Activated CD8-positive, alpha-beta memory T cell treated with anti-CD3 and anti-CD28 coated beads for 36 hours (primary cell): ENCODE measurements around the gene MCC. TPM values are rescaled to one million over a fixed set of nuclear protein-coding genes. Genes with fewer than 3 reads are reported as not detected.
"Not testable (repeated sequence)": the region's sequence is repeated elsewhere in the genome, so short reads cannot be mapped to it uniquely, and the experiment has no call there.

Experiments used
- CTCF ChIA-PET: fragments of 350-600 bp; sonication (Branson Sonifier 250); formaldehyde crosslinking; loops from one replicate; lab custom pipeline; 2021; ENCODE audit warnings: antibody characterized with exemption; lab: Charles Lee
- POLR2A ChIA-PET: fragments of 350-600 bp; sonication (Branson Sonifier 250); formaldehyde crosslinking; loops from one replicate; lab custom pipeline; 2021; ENCODE audit warnings: antibody characterized with exemption; lab: Charles Lee
- total RNA-seq, 2 experiments: library from RNA; stranded (reverse); gene quantifications; one replicate each; pipeline ENCODE4 v1.2.3, GENCODE V29; 2021

Gene MCC
- total RNA-seq, 2 experiments from 2014 or later: 4.8 to 4.9 TPM

DNA sequence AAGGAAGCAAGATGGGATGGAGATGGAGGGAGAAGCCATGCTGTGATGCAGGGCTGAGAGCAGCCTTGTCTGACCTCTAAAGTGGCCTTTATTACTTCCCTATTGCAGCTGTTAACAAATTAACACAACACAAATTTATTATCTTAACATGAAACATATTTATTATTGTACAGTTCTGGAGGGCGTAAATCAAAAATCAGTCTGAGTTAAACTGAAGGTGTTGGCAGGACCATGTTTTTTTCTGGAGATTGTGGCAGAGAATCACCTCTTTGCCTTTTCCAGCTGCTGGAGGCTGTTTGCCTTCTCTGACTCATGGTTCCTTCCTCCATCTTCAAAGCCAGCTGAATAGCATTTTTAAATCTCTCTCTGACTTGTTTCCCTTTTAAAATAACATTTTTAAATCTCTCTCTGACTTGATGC is 7.2 kb upstream of the MCC start:
- ChIA-PET POLR2A (no interaction called here), CTCF (no interaction called here)

DNA sequence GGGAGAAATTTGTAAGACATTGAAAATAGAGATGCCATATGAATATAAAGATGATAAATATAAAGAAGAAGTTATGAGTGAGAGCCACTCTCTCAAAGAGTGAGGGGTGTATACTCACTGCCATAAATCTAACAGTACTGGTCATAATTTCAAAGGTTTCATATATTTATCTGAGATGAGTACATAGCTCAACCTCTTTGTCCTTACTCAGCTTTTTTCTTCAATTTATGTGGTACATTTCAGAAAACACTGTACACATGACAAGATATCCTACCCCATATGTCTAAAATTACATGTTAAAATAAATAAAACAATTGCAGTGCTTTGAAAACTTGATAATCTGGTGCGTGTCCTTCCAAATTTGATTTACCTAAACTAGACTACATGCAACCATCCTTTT is 5.2 kb upstream of the MCC start:
- ChIA-PET POLR2A (no interaction called here), CTCF (no interaction called here)

DNA sequence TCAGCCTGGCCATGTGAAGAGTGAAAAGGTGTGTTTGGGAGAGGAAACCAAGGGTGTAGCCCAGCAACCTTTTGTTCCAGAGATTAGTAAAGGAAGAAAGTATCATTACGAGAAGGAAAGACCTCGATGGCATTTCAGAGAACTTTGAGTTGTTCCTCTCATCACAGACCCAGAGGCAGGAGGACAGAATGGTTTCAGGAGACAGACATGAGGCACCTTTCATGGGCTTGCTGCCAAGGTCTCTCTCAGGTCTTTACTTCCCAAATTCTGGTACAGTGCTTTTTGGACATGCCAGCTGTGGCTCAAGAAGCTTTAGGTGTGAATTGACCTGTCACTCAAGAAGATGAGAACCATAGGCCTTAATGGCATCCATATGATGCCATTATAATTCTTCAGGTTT is 2.8 kb upstream of the MCC start:
- POLR2A ChIA-PET: no interaction called here

DNA sequence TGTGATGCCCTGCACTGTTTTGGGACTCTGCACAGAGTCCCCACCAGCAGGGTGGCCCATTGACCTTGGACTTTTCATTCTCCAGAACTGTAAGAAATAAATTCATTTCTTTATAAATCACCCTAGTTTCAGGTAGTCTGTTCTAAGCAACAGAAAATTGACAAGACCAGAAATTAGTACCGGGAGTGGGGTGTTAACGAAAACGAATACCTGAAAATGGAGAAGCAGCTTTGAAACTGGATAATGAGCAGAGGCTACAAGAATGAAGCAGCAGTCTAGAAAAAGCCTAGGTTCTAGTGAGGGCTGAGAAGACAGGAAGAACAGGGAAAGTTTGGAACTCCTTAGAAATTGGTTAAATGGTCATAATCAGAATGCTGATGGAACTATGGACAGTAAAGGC is 2.1 kb upstream of the MCC start:
- POLR2A ChIA-PET: no interaction called here
- CTCF ChIA-PET: no interaction called here

More for the DNA sequence above, 2.8 kb upstream of the MCC start:
- CTCF ChIA-PET: no interaction called here

DNA sequence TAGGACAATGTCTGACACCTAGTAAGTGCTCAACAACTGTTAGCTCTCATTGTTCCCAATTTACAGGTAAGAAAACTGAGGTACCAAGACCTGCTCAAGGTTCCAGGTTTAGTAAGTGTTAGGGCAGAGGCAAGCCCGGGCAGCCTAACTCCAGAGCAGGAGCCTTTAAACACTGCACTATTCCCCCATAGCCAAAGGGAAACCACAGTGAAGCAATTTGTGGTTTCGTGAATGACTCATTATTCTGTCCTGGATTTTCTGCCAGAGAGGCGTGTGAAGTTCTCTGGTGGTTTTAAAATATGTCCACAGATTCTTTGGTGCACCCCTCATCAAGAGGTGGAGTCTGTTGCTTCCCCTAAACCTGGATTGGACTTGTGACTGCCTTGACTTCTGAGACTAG is 1.0 kb upstream of the MCC start:
- CTCF ChIA-PET: no interaction called here
- POLR2A ChIA-PET: no interaction called here

DNA sequence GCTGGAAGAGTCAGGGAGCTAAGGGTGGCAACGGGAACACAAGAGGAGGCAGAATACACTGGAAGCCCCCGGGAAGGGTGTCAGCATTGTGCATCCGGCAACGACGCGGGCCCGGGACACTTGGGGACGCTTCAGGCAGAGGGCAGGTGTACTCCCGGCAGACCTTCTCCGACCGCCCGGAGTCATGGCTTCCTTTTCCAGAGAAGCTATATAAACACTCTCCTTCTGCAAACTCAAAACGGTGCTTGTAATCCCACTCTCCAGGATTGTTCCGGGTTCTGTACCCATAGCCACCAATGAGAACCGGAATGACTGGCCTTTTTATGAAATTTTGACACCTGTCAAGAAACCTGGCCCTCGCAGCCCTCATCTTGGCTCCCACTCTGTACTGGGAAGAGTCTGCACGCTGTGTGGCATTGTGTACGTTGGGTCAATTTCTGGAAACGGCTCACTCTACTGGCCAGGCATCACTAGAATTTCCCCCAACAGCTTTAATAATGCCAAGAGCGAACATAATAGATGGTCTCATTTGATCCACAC is 462 bp upstream of the MCC start:
- CTCF ChIA-PET: no interaction called here
- POLR2A ChIA-PET: no interaction called here

DNA sequence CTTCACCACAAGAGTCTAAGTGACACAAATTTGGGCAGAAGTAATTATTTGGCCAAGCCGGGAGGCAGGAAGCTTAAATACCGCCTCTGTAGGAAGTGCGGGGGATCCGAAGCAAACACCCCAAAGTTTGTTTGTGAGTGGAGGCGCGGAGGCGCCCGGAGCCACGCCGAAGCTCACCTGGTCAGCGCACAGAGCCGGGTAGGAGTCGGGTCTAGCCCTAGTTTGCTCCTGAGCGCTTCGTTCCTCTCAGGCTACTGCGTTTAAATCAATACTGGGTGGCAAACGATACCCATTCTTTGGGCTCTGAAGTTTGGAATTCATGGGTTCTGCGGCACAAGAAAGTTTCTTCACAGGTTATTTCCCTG is 855 bp downstream of the MCC start:
- POLR2A ChIA-PET: no interaction called here
- CTCF ChIA-PET: no interaction called here

DNA sequence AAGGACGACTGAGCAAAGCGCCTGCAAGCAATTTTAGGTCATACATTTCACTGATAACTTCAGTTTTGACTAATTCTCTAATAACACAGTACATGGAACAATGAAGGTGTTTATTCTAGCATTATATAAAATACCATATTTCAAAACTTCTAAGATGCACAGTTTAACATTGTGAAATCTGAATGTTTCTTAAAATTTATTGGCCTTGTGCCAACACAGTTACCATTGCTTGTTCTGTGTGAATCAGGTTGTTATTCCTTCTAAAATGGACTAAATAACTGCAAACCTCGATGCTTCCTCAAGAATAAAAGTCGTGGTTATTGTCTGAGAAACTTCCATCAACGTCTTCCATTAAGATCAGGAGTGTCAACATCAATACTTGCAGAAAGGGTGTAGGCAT is 8.0 kb downstream of the MCC start:
- POLR2A ChIA-PET: no interaction called here

DNA sequence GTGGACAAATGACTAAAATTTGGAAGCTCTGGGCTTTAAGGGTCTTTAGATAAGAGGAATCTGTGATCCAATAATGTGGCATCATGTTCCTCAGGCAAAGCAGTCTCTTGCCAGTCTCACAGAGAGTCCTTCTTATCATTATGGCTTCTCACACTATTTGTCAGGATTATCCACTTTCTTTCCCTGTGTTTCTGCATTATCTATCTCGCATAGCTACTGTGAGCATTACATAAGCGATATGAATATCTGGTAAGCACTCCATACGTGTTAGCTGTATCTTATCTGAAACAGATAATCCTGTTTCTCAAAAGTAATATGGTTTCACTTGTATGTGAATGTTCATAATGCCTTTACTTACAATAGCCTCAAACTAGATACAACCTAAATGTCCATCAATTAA is 9.6 kb downstream of the MCC start:
- CTCF ChIA-PET: no interaction called here
- POLR2A ChIA-PET: no interaction called here

More for the DNA sequence above, 8.0 kb downstream of the MCC start:
- CTCF ChIA-PET: no interaction called here

DNA sequence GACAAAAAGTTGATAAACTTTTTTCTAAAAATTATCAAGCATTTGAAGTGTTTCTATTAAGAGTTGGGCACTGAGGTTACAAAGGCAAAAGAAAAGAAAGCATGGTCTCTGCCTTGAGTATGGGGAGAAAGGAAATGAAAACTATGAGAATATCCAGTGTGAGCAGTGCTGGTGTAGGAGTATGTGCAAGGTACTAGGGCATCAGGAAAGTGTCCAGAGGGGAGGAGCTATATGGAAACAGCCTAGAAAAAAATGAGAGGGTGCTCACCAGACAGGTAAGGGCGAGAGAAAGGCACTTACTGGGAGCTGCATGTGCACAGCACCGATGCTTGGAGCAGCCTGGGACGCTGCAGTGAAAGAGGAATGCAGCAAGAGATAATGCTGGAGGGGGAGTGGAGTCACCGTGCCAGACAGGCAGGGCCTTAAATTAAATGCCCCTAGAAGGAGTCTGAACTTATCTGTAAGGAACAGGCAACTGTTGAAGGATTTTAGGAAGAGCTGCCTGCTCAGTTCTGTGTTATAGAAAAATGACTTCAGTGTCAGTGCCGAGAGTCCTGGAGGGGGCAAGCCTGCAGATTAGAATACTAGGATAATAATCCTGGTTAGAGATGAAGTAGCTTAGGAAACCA is 14.0 kb downstream of the MCC start:
- CTCF ChIA-PET: no interaction called here
- POLR2A ChIA-PET: no interaction called here

DNA sequence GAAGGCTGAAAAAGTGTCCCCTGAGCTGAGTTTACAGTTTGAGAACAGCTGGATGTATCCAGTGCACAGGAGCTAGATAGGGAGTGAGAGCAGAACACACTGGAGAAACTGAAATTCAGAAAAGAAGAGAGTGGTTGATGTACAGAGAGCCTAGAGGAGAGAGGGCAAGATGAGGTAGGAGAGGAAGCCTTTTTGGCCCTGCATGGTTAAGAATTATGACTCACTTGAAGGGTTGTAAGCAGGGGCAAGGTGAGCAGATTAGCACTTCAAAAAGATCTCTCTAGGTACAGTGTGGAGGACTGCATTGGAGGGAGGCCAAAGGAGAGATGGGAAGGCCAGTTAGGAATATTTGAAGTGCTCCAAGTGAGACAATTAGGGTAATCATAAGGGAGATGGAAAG is 25.2 kb downstream of the MCC start:
- CTCF ChIA-PET: no interaction called here
- POLR2A ChIA-PET: no interaction called here

DNA sequence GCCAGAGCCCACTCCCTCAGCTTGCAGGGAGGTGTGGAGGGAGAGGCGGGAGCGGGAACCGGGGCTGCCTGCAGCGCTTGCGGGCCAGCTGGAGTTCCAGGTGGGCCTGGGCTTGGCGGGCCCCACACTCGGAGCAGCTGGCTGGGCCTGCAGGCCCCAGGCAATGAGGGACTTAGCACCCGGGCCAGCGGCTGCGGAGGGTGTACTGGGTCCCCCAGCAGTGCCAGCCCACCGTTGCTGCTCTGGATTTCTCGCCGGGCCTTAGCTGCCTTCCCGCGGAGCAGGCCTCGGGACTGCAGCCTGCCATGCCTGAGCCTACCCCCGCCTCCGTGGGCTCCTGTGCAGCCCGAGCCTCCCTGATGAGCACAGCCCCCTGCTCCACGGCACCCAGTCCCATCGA is 31.1 kb downstream of the MCC start:
- CTCF ChIA-PET, POLR2A ChIA-PET: not testable (repeated sequence)

DNA sequence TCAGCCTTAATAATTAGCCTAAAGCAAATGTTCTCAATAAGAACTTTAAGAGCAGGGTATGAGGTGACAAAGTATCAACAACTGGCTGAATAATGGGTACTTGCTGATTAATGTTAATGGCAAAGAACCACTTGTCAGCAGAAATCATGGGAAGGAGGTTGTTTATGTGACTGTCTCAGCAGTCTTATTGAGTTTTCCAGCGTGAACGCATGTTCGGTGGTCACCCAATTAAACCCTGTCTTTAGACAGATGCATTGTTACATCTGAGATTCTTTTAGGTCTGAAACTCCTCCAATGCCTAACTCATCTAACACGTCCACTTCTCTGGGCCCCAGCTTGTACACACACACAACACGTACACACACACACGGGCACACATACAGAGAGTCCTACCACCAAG is 35.3 kb downstream of the MCC start:
- ChIA-PET CTCF (no interaction called here), POLR2A (no interaction called here)

DNA sequence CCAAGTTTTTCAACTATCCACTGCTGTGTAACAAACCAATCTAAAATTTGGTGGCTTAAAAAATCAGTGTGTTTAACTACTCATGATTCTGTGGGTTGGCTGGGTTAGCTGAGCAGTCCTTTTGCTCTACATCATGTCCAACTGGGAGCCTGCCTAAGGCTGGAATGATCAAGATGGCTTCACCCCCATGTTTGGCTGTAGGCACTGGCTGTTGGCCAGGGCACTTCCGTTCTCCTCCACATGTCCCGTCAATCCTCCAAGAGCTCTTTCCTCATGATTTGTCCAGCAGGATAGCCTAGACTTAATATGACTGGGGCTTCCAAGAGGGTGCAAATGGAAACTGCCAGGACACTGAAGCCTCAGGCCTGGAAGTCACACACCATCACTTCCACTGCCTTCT is 36.5 kb downstream of the MCC start:
- ChIA-PET POLR2A (no interaction called here), CTCF (no interaction called here)

DNA sequence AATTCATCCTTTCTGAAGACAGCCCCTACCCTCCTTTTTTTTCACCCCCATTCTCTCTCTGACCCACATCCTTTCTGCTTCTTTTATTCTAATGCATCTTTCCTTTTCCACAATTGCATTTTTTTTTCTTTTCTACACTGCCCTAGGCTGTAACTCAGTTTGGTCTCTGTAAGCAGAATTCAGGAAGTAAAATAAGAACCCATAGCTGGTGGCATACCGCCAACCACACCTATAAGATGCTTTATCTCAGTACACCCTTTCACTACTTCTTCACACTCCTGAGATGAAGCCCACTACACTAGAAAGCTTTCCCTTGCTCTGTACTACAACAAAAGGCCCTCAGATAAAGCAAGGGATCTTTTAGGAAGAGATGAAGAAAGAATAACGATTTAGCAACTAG is 37.3 kb downstream of the MCC start:
- POLR2A ChIA-PET: no interaction called here

DNA sequence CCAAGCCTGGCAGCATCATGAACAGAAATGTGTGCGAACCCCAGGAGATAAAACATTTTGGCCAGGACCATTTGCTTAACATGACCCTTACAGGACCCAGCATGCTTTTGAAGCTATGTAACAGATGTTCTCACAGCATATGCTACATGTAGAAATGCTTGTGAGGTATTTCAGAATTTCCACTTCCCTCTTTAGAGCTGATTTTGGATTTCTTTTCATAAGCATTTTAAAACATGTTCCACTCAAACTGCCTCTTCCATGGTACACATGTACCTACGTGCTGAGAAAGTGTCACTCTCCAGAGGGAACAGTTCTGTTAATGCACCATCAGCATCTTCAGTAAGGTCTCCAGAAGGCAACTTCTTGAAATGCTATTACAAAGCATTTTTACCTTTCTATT is 37.8 kb downstream of the MCC start:
- POLR2A ChIA-PET: no interaction called here
- CTCF ChIA-PET: no interaction called here

More for the DNA sequence above, 37.3 kb downstream of the MCC start:
- CTCF ChIA-PET: no interaction called here

DNA sequence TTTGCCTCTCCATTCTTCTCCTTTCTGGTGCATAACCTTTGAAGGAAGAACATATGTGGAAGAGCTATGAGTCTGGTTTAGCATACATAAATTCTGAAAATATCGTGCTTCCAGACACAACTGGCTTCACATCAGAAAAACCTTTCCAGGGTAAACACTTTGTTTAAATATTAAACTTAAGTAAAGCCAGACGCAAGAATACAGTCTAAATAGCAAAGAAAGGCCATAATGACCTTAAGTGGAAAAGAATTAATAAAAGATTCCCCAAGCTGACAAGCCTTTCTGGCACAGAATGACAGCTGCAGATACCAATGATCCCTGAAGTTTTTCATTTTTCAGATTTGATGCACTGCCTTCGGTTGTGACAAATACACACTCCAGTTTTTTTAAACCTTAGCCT is 40.0 kb downstream of the MCC start:
- ChIA-PET POLR2A (no interaction called here), CTCF (interaction anchor here (0.6 to 0.7 kb wide), 2 partner anchors 18 to 74 kb away, joined by 4 read pairs; no protein-coding TSS in a partner anchor)

DNA sequence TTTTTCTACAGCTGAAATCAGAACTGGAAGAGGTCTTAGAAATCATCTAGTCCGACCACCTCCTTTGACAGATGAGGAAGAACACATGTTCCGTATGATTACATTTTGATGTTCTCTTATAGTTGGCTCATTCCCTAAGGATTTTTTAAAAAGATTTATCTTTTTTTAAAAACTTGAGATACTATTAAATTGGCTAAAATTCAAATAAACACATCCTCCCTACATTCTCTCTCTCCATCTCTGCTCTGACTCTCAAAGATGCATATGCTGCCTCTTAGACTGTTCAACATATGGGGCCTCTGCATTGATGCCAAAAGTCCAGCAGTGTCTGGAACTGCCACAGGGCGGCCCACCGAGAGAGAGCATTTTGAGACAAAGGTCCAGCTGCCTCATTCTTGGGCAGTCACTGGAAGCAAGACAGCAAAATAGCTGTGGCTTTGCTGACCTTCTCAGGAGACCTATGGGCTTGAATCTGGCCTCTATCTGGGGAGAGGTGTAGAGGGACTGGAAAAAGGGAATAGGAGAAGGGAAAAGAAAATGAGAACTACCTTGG is 40.7 kb downstream of the MCC start:
- ChIA-PET CTCF (interaction anchor here (0.6 to 0.7 kb wide), 2 partner anchors 18 to 73 kb away, joined by 4 read pairs; no protein-coding TSS in a partner anchor), POLR2A (no interaction called here)

DNA sequence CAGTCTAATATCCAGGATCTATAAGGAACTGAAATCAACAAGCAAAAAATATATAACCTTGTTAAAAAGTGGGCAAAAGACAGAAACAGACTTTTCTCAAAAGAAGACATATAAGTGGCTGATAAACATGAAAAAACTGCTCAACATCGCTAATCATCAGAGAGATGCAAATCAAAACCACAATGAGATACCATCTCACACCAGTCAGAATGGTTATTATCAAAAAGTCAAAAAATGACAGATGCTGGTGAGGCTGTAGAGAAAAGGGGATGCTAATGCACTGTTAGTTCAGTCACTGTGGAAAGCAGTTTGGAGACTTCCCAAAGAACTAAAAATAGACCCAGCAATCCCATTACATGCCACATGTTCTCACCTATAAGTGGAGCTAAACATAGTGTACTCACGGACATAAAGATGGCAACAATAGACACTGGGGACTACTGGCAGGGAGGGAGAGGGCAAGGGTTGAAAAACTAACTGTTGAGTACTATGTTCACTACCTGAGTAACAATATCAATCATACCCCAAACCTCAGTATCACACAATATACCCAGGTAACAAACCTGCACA is 41.8 kb downstream of the MCC start:
- ChIA-PET POLR2A (no interaction called here), CTCF (no interaction called here)

DNA sequence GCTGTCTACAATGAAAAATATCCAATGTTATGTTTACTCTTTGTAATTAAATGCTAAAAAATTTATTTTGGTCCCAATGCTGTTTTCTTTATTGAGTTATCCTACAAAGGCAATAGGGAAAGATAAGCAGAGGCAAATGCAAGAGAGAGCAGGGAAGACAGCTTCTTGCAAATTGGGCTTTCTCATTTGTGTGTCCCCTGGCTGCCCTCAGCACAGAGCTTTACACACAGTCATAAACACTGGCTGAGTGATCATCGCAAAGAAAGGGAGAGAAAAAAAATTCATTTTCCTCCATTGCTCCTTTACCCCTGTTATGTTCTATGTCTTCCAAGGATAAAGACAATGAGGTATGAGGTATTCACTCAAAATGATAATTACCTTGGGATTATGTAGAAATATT is 51.1 kb downstream of the MCC start:
- POLR2A ChIA-PET: no interaction called here

DNA sequence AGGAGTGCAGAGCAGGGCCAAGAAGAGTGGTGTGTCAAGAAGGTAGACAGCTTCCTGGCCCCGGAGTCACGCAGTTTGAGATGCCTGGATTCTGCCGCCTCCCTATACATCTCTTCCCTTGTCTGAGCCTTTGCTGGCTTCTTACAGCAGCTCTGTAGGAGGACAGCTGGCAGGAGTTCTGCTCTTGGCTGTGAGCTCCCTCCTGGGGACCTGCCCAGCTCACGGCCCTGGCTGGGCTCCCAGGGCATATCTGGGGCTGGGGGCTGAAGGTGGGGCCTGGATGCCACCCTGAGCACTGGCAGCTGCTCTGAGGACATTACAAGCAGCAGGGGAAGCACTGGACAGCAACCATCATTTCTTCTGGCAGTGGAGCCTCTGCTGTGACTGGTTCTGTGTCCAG is 52.7 kb downstream of the MCC start:
- ChIA-PET POLR2A (no interaction called here), CTCF (no interaction called here)

More for the DNA sequence above, 51.1 kb downstream of the MCC start:
- CTCF ChIA-PET: no interaction called here
